HG03521 (cell line): ENCODE data around the gene CRK.
"Not testable (repeated sequence)": the region's sequence is repeated elsewhere in the genome, so short reads cannot be mapped to it uniquely, and the experiment has no call there.

Experiments
- ATAC-seq: cut with Tn5 transposase; IDR thresholded peaks from one replicate; pipeline ENCODE4 v1.9.1; 2021; ENCODE audit warnings: mild to moderate bottlenecking, moderate library complexity; ENCODE audit not compliant: unreplicated experiment

The CRK gene

GRCh38 chr17:1435326-1435725 lies 20.7 kb downstream of the CRK start:
- no peak for ATAC-seq

GRCh38 chr17:1434150-1434549 lies 21.9 kb downstream of the CRK start:
- ATAC-seq, result no peak

- ATAC-seq, result no peak
Observed at GRCh38 chr17:1431631-1432104, 24.4 kb downstream of the CRK start.

GRCh38 chr17:1423456-1424135 lies 32.4 kb downstream of the CRK start:
- ATAC-seq, result no peak

GRCh38 chr17:1422885-1423284 lies 33.1 kb downstream of the CRK start:
- no peak for ATAC-seq

GRCh38 chr17:1421470-1421869 lies 34.6 kb downstream of the CRK start:
- ATAC-seq, result no peak

- ATAC-seq, result no peak
Observed at GRCh38 chr17:1420981-1421380, 35.1 kb downstream of the CRK start.

GRCh38 chr17:1420163-1420562 lies 35.9 kb downstream of the CRK start:
- ATAC-seq, result no peak

- not testable (repeated sequence) for ATAC-seq
Observed at GRCh38 chr17:1418476-1418875, 37.6 kb downstream of the CRK start.

GRCh38 chr17:1416414-1416813 lies 39.6 kb downstream of the CRK start:
- ATAC-seq, result no peak

GRCh38 chr17:1414634-1415033 lies 41.4 kb downstream of the CRK start:
- no peak for ATAC-seq

- ATAC-seq, result no peak
Observed at GRCh38 chr17:1414001-1414574, 41.9 kb downstream of the CRK start.

GRCh38 chr17:1413281-1413791 lies 42.7 kb downstream of the CRK start:
- no peak for ATAC-seq

- ATAC-seq, result no peak
Observed at GRCh38 chr17:1412185-1413110, 43.6 kb downstream of the CRK start.

GRCh38 chr17:1402262-1402586 lies 53.8 kb downstream of the CRK start:
- no peak for ATAC-seq

- peak; percentile 88 for ATAC-seq
Observed at GRCh38 chr17:1399679-1400512, 56.1 kb downstream of the CRK start, which contains the start of gene YWHAE. YWHAE (minus strand) TSS chr17:1400222; CDS start chr17:1400110, 112 bp downstream.

GRCh38 chr17:1398931-1399678 lies 56.9 kb downstream of the CRK start:
- peak; percentile 6 for ATAC-seq

- no peak for ATAC-seq
Observed at GRCh38 chr17:1398028-1398427, 58.0 kb downstream of the CRK start.

- not testable (repeated sequence) for ATAC-seq
Observed at GRCh38 chr17:1395876-1396665, 60.0 kb downstream of the CRK start.
